8988T (cell line): Measurements from ENCODE around the gene KDM2B.

ENCODE experiments used
- DNase-seq: peaks from one replicate; pipeline ENCODE4 v3.0.0; 2011

Gene KDM2B

GRCh38 chr12:121525411-121525810 is 55.4 kb downstream of the KDM2B start:
- DNase-seq = no peak

GRCh38 chr12:121524196-121524916 is 56.5 kb downstream of the KDM2B start:
- no peak for DNase-seq

GRCh38 chr12:121523741-121524140 is 57.1 kb downstream of the KDM2B start:
- no peak for DNase-seq

- DNase-seq = no peak
These were observed 57.9 kb downstream of the KDM2B start for GRCh38 chr12:121522971-121523370.

GRCh38 chr12:121520586-121521086 is 60.2 kb downstream of the KDM2B start:
- DNase-seq = no peak

GRCh38 chr12:121520119-121520518 is 60.7 kb downstream of the KDM2B start:
- no peak for DNase-seq

GRCh38 chr12:121519227-121519626 is 61.6 kb downstream of the KDM2B start:
- no peak for DNase-seq

- no peak for DNase-seq
These were observed 62.2 kb downstream of the KDM2B start for GRCh38 chr12:121518656-121519055.

GRCh38 chr12:121516437-121517011 is 64.3 kb downstream of the KDM2B start:
- no peak for DNase-seq

GRCh38 chr12:121515615-121516014 is 65.2 kb downstream of the KDM2B start:
- DNase-seq = no peak

GRCh38 chr12:121514184-121514742 is 66.6 kb downstream of the KDM2B start:
- no peak for DNase-seq

- peak; percentile 91 for DNase-seq
These were observed 67.2 kb downstream of the KDM2B start for GRCh38 chr12:121513464-121514183.

GRCh38 chr12:121512561-121512960 is 68.3 kb downstream of the KDM2B start:
- no peak for DNase-seq

GRCh38 chr12:121511916-121512315 is 68.9 kb downstream of the KDM2B start:
- no peak for DNase-seq

GRCh38 chr12:121509339-121509738 is 71.5 kb downstream of the KDM2B start:
- DNase-seq = no peak

GRCh38 chr12:121508533-121508932 is 72.3 kb downstream of the KDM2B start:
- DNase-seq = no peak

GRCh38 chr12:121507984-121508383 is 72.8 kb downstream of the KDM2B start:
- DNase-seq = no peak

GRCh38 chr12:121507245-121507644 is 73.6 kb downstream of the KDM2B start:
- no peak for DNase-seq

GRCh38 chr12:121505513-121505912 is 75.3 kb downstream of the KDM2B start:
- DNase-seq = no peak

- DNase-seq = no peak
These were observed 76.3 kb downstream of the KDM2B start for GRCh38 chr12:121504505-121504904.

- no peak for DNase-seq
These were observed 77.4 kb downstream of the KDM2B start for GRCh38 chr12:121503395-121503794.

GRCh38 chr12:121501946-121502345 is 78.9 kb downstream of the KDM2B start:
- no peak for DNase-seq

- DNase-seq = peak; percentile 76
These were observed 80.7 kb downstream of the KDM2B start for GRCh38 chr12:121499929-121500793.
